ENCODE results near the gene SNAP91. TPM values are rescaled to one million over a fixed set of nuclear protein-coding genes. Genes with fewer than 3 reads are reported as not detected.

Gene SNAP91
- total and polyA plus RNA-seq, 2 of the 8 experiments (the other 6 are each of a cell fraction or from before 2014, with no cell fraction given): 1.3 to 1.5 TPM

- no peak for TF ChIP-seq NRF1 (IDR thresholded peaks at IDR 0.05; ENCODE audit: low read depth, low read length)
- no peak for TF ChIP-seq GTF2F1 (IDR thresholded peaks at IDR 0.05; ENCODE audit: borderline replicate concordance, low read depth, low read length)
Observed at GRCh38 chr6:83593395-83593785, 115.5 kb downstream of the SNAP91 start (continued).
